PC-3 (cell line): Measurements from ENCODE around the gene WNT4. TPM values are rescaled to one million over a fixed set of nuclear protein-coding genes. Genes with fewer than 3 reads are reported as not detected.

Source experiments
- ATAC-seq: fragments of 200-7000 bp; cut with Tn5 transposase; 2 replicates; pipeline ENCODE4 v1.9.1; 2020; ENCODE audit warnings: mild to moderate bottlenecking, moderate library complexity
- BruUV-seq: library from RNA; stranded (reverse); fragments of 400-500 nt; replicated peaks from 2 replicates; lab custom pipeline; 2021; lab: Mats Ljungman, UMichigan
- CTCF ChIA-PET: fragments of 300-600 bp; sonication (Branson Sonifier 250); formaldehyde crosslinking; loops from one replicate; lab custom pipeline; 2022; ENCODE audit warnings: antibody characterized with exemption; lab: Charles Lee
- POLR2A ChIA-PET: fragments of 300-600 bp; sonication (Branson Sonifier 250); formaldehyde crosslinking; loops from one replicate; lab custom pipeline; 2022; ENCODE audit warnings: antibody characterized with exemption; ENCODE audit not compliant: unreplicated experiment; lab: Charles Lee
- DNase-seq: peaks from one replicate; pipeline ENCODE4 v3.0.0-alpha.2; 2015
- H2AFZ ChIP-seq: fragments of 300-600 bp; sonication (generic); 2 replicates; pipeline ENCODE4 v1.6.0; 2016; ENCODE audit warnings: antibody characterized with exemption, low read length
- H3F3A ChIP-seq: fragments of 300-600 bp; sonication (generic); one replicate; pipeline ENCODE4 v1.6.0; 2017; ENCODE audit warnings: antibody characterized with exemption, low read length, control low read depth, mild to moderate bottlenecking; ENCODE audit not compliant: unreplicated experiment
- H3K27ac ChIP-seq: fragments of 300-600 bp; sonication (generic); 2 replicates; pipeline ENCODE4 v1.5.1; 2016; ENCODE audit warnings: mild to moderate bottlenecking, low read length
- H3K27me3 ChIP-seq: fragments of 300-600 bp; sonication (generic); 2 replicates; pipeline ENCODE4 v1.6.1; 2016; ENCODE audit warnings: low read length, mixed read lengths
- H3K36me3 ChIP-seq: fragments of 300-600 bp; sonication (generic); 2 replicates; pipeline ENCODE4 v1.6.1; 2016; ENCODE audit warnings: low read depth, mixed run types, low read length, mixed read lengths
- H3K4me1 ChIP-seq: fragments of 300-600 bp; sonication (generic); 2 replicates; pipeline ENCODE4 v1.5.1; 2016; ENCODE audit warnings: low read length; ENCODE audit not compliant: insufficient read depth
- H3K4me2 ChIP-seq: fragments of 300-600 bp; sonication (generic); 2 replicates; pipeline ENCODE4 v1.6.0; 2016; ENCODE audit warnings: low read length
- H3K4me3 ChIP-seq: fragments of 300-600 bp; sonication (generic); 2 replicates; pipeline ENCODE4 v1.5.1; 2016; ENCODE audit warnings: mild to moderate bottlenecking, low read length, mixed read lengths
- H3K79me2 ChIP-seq: fragments of 300-600 bp; sonication (generic); 2 replicates; pipeline ENCODE4 v1.6.1; 2017; ENCODE audit warnings: low read length, mixed read lengths
- H3K9ac ChIP-seq: fragments of 300-600 bp; sonication (generic); 2 replicates; pipeline ENCODE4 v1.6.0; 2016; ENCODE audit warnings: mild to moderate bottlenecking, low read length
- H3K9me2 ChIP-seq: fragments of 300-600 bp; sonication (generic); replicated peaks from 2 replicates; pipeline ENCODE4 v1.6.1; 2016; ENCODE audit warnings: mixed run types, low read length, mixed read lengths
- H3K9me3 ChIP-seq: fragments of 300-600 bp; sonication (generic); 2 replicates; pipeline ENCODE4 v1.6.1; 2016; ENCODE audit warnings: low read length, mixed read lengths
- H4K20me1 ChIP-seq: fragments of 300-600 bp; sonication (generic); 2 replicates; pipeline ENCODE4 v1.6.1; 2016; ENCODE audit warnings: low read length, mixed read lengths
- CTCF ChIP-seq: fragments of 300-600 bp; sonication (generic); conservative IDR thresholded peaks from 2 replicates; pipeline ENCODE4 v1.5.1; 2017; ENCODE audit warnings: antibody characterized with exemption, low read depth, mild to moderate bottlenecking, low read length
- EZH2 ChIP-seq: fragments of 300-600 bp; sonication (generic); IDR thresholded peaks from one replicate; pipeline ENCODE4 v1.6.1; 2017; ENCODE audit warnings: antibody characterized with exemption, mild to moderate bottlenecking, low read length; ENCODE audit not compliant: unreplicated experiment
- EZH2phosphoT487 ChIP-seq: fragments of 300-600 bp; sonication (generic); IDR thresholded peaks from 2 replicates; pipeline ENCODE4 v1.6.1; 2018; ENCODE audit warnings: mild to moderate bottlenecking, antibody characterized with exemption, low read length, borderline replicate concordance
- intact Hi-C: fragments of 100-400 bp; cut with micrococcal nuclease; formaldehyde crosslinking; loops from 2 replicates; pipeline ENCODE4 v1.9.0; 2023
- total RNA-seq: library from RNA; depleted of rRNA; stranded (reverse); fragments of >200 nt; gene quantifications from 2 replicates; pipeline ENCODE4 v1.2.3, GENCODE V29; 2014; rRNA removed

Gene WNT4
- total RNA-seq, 1 experiment from 2014 or later: 0.51 TPM

- H3K4me1 ChIP-seq: no peaks in the 10 kb centered on the region
- no TSS peak for BruUV-seq
- peaks cover 23% of the 10 kb centered on the region for H3K36me3 ChIP-seq
- no peak overlapping the region for H3K9ac ChIP-seq
- no peak overlapping the region for H3K4me3 ChIP-seq
- no peak for ATAC-seq
- no peak overlapping the region for H2AFZ ChIP-seq
- H3K27ac ChIP-seq: no peak overlapping the region
- no peak for DNase-seq
- CTCF ChIA-PET: no interaction called here
- POLR2A ChIA-PET: no interaction called here
- TF ChIP-seq EZH2 (no peak), CTCF (no peak), EZH2phosphoT487 (no peak)
- no peaks in the 10 kb centered on the region for H3K9me3 ChIP-seq
- H3K9me2 ChIP-seq: no peaks in the 10 kb centered on the region
- H3K79me2 ChIP-seq: peaks cover 99% of the 10 kb centered on the region
- H3K27me3 ChIP-seq: no peaks in the 10 kb centered on the region
- intact Hi-C loops: no loop called here
- H4K20me1 ChIP-seq: peaks cover 87% of the 10 kb centered on the region
- no peak overlapping the region for H3K4me2 ChIP-seq
- no peaks in the 10 kb centered on the region for H3F3A ChIP-seq
Measured at GRCh38 chr1:22074803-22075202, 68.1 kb downstream of the WNT4 start.

GRCh38 chr1:22071511-22071910 lies 71.4 kb downstream of the WNT4 start:
- no peaks in the 10 kb centered on the region for H3K9me3 ChIP-seq
- no peak for DNase-seq
- H3F3A ChIP-seq: no peaks in the 10 kb centered on the region
- no peak overlapping the region for H2AFZ ChIP-seq
- ChIA-PET CTCF (no interaction called here), POLR2A (no interaction called here)
- H3K9me2 ChIP-seq: no peaks in the 10 kb centered on the region
- no peaks in the 10 kb centered on the region for H3K4me1 ChIP-seq
- no peak overlapping the region for H3K4me3 ChIP-seq
- no peak for ATAC-seq
- no peaks in the 10 kb centered on the region for H3K27me3 ChIP-seq
- H3K27ac ChIP-seq: no peak overlapping the region
- intact Hi-C loops: no loop called here
- H3K4me2 ChIP-seq: no peak overlapping the region
- peaks cover 87% of the 10 kb centered on the region for H4K20me1 ChIP-seq
- H3K9ac ChIP-seq: no peak overlapping the region
- H3K36me3 ChIP-seq: peaks cover 27% of the 10 kb centered on the region
- peaks cover 100% of the 10 kb centered on the region for H3K79me2 ChIP-seq
- no TSS peak for BruUV-seq
- no peak for TF ChIP-seq CTCF

Other genes starting within 250 kb of the WNT4 start
- 35.1 and 56.0 TPM in 2 replicates for gene HSPG2, start 205.8 kb downstream of the WNT4 start, total RNA-seq
- not detected in 2 replicates for gene CELA3B, start 166.1 kb downstream of the WNT4 start, total RNA-seq
- not detected in 2 replicates for gene CELA3A, start 141.4 kb downstream of the WNT4 start, total RNA-seq
- gene CDC42, start 90.4 kb downstream of the WNT4 start, total RNA-seq: 212 and 245 TPM in 2 replicates